H7 (cell line): Measurements from ENCODE around the gene ZMYND8. TPM values are rescaled to one million over a fixed set of nuclear protein-coding genes. Genes with fewer than 3 reads are reported as not detected.
"Not testable (repeated sequence)": the region's sequence is repeated elsewhere in the genome, so short reads cannot be mapped to it uniquely, and the experiment has no call there.

ENCODE experiments used
- DNase-seq: peaks from one replicate; pipeline ENCODE4 v3.0.0; 2012
- H3K27me3 ChIP-seq: 2 replicates; pipeline ENCODE4 v1.6.0; 2011; ENCODE audit warnings: mild to moderate bottlenecking, low read length; ENCODE audit not compliant: control insufficient read depth, insufficient read depth
- H3K36me3 ChIP-seq: replicated peaks from 2 replicates; pipeline ENCODE4 v1.5.1; 2011; ENCODE audit warnings: low read length; ENCODE audit not compliant: control insufficient read depth, insufficient read depth
- H3K4me3 ChIP-seq: 2 replicates; pipeline ENCODE4 v1.5.1; 2011; ENCODE audit warnings: low read depth, mild to moderate bottlenecking, control low read depth, low read length, moderate library complexity; ENCODE audit not compliant: insufficient read depth
- total RNA-seq: library from RNA; depleted of rRNA; stranded (reverse); fragments of >200 nt; shearing (Covaris generic); gene quantifications from 2 replicates; pipeline ENCODE4 v1.2.3, GENCODE V29; 2014

ZMYND8 gene
- total RNA-seq, 1 experiment from 2014 or later: 28.1 TPM

DNA sequence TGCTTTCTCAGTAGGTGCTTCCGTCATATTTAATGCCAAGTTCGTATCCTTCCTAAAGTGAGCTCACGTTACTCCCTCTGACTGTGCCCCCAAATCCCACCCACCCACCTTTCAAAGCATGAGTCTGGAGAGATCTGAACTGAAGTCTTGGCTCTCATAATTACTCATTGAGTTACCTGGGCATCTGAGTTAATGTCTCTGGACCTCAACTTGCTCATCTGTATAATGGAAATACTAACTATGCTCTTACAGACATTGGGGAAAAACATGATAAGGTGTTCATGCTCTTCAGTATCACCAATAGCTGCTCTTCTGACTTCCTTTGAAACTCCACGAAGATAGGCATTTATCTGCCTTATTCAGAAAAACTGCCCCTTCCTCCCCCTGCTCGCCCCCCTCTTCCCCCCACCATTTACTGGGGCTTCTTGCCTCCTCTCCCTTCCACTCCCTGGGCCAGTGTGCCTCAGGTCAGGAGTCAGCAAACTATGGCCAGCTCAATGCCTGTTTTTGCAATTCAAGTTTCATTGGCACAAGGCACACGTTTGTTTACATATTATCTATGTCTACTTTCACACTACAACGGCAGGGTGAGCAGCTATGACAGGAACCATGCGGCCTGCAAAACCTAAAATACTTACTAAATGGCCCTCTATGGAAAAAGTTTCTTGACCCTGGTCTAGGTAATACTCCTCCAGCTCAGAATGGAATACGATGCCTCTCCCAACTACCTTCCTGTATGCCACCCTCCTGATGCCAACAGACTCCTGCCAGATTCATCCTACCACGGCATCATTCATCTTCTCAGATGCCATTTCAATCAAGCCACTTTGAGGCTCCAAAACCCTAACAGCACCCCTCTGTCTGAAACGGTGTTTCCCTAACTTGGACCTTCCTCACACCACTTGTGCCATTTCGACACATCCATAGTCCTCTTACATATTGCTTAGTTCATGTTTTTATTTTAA lies 138.7 kb downstream of the ZMYND8 start:
- Histone ChIP-seq H3K36me3 (peaks cover 36% of the 10 kb centered on the region), H3K4me3 (no peak overlapping the region), H3K27me3 (no peaks in the 10 kb centered on the region)
- DNase-seq: no peak

GRCh38 chr20:47216819-47217410 lies 139.6 kb downstream of the ZMYND8 start:
- H3K27me3 ChIP-seq: no peaks in the 10 kb centered on the region
- peaks cover 39% of the 10 kb centered on the region for H3K36me3 ChIP-seq
- DNase-seq: no peak
- H3K4me3 ChIP-seq: no peak overlapping the region

GRCh38 chr20:47215653-47216397 lies 140.7 kb downstream of the ZMYND8 start:
- Histone ChIP-seq H3K27me3 (no peaks in the 10 kb centered on the region), H3K4me3 (no peak overlapping the region), H3K36me3 (peaks cover 45% of the 10 kb centered on the region)
- DNase-seq: no peak

DNA sequence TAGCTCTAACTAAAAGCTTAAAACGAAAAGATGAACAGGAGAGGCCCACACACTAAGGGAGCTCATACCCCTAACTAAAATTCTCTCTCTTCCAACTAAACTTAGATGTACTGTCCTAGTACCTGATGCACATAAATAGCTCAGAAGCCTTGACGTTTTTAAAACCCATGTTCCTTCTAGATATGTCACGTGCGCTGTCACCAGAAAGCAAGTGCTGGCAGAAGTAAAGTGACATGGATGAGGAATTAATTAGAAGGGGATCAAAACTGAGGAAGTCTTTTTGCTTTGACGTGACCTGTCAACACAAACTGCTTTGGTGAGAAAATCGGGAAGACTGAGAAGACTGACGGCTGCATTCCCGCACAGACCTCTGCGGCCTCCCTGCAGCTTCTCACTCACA lies 142.5 kb downstream of the ZMYND8 start:
- Histone ChIP-seq H3K27me3 (no peaks in the 10 kb centered on the region), H3K36me3 (peaks cover 51% of the 10 kb centered on the region), H3K4me3 (no peak overlapping the region)
- DNase-seq: no peak

- DNase-seq: no peak
- no peaks in the 10 kb centered on the region for H3K27me3 ChIP-seq
- H3K36me3 ChIP-seq: peaks cover 45% of the 10 kb centered on the region
These were observed 143.8 kb downstream of the ZMYND8 start for GRCh38 chr20:47212606-47213207.

GRCh38 chr20:47211036-47211435 lies 145.5 kb downstream of the ZMYND8 start:
- Histone ChIP-seq H3K4me3 (no peak overlapping the region), H3K27me3 (no peaks in the 10 kb centered on the region), H3K36me3 (peaks cover 37% of the 10 kb centered on the region)
- DNase-seq: no peak

More at GRCh38 chr20:47212606-47213207, 143.8 kb downstream of the ZMYND8 start:
- H3K4me3 ChIP-seq: no peak overlapping the region

DNA sequence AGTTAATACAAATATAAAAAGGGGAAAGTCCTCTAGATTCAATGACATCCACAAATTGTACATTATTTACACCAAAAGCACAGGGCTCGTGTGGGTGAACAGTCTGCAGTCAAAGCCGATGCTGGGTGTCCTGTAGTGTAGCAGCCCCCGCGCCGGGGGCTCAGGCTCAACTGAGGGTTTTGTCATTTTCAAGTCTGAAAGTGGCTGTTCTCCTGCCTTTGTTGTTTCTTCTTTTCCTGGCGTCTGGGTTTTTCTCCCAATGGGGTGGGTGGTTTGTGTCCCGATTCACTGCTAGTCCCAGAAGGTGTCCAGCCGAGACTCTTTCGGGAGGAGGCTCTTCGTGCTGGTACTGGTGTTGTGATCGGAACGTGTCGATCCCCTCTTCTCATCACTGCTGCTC lies 146.0 kb downstream of the ZMYND8 start:
- peaks cover 36% of the 10 kb centered on the region for H3K36me3 ChIP-seq
- no peaks in the 10 kb centered on the region for H3K27me3 ChIP-seq
- H3K4me3 ChIP-seq: no peak overlapping the region
- DNase-seq: no peak

DNA sequence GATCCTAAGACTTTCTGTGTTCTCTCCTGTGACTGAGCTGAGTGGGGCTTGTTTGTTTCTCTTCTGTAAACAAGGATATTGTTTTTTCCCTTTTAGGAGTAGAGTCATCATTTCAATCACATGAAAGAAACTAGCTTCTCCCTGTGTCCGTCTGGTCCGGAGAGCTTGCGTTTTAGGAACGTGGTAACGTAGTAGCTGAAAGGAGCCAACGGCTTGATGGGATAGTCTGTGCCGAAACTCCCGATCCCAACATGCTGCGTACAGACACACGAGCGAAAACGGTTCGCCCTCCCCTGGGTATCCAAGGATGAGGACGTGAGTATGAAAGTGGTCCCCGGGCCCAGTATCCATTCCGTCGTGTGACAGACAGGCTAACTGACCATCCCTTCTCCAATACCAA lies 146.5 kb downstream of the ZMYND8 start:
- DNase-seq: no peak
- no peak overlapping the region for H3K4me3 ChIP-seq
- H3K27me3 ChIP-seq: no peaks in the 10 kb centered on the region
- peaks cover 34% of the 10 kb centered on the region for H3K36me3 ChIP-seq

- H3K4me3 ChIP-seq: no peak overlapping the region
- no peak for DNase-seq
- no peaks in the 10 kb centered on the region for H3K27me3 ChIP-seq
- H3K36me3 ChIP-seq: peaks cover 31% of the 10 kb centered on the region
These were observed 147.8 kb downstream of the ZMYND8 start for GRCh38 chr20:47208534-47209174.

DNA sequence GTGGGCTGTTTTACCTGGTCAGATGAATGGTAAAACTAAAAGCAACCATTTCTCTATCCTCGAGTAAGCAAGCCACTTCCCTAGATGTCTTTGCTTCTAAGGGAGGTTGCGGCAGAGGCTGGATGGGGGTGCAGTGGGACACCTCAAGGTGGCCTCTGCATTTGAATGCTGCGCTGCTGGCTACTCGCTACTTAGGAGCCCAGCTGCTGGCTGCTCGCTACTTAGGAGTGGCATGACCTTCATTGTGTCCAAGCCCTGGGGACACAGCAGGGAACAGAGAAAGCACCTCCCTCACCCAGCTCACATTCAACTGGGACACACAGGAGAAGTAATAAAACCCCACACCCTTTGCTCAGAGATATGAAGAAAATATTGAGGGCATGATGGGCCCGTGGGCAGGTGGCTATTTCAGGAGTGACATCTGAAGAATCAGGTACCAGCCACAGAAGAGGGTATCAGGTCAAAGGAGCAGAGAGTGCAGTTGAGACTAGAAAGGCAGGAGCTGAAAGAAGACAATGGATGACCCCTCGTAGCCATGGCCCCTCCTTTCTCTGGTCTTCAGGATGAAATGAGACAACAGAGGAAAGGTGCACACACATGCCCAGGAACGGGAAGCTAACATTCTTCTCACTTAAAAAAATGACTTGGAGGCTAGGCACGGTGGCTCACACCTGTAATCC lies 149.4 kb downstream of the ZMYND8 start:
- no peak overlapping the region for H3K4me3 ChIP-seq
- DNase-seq: peak; percentile 56
- peaks cover 24% of the 10 kb centered on the region for H3K36me3 ChIP-seq

GRCh38 chr20:47206552-47206951 lies 149.9 kb downstream of the ZMYND8 start:
- H3K4me3 ChIP-seq, DNase-seq, H3K27me3 ChIP-seq: not testable (repeated sequence)
- peaks cover 19% of the 10 kb centered on the region for H3K36me3 ChIP-seq

More for the DNA sequence above, 149.4 kb downstream of the ZMYND8 start:
- H3K27me3 ChIP-seq: no peaks in the 10 kb centered on the region

DNA sequence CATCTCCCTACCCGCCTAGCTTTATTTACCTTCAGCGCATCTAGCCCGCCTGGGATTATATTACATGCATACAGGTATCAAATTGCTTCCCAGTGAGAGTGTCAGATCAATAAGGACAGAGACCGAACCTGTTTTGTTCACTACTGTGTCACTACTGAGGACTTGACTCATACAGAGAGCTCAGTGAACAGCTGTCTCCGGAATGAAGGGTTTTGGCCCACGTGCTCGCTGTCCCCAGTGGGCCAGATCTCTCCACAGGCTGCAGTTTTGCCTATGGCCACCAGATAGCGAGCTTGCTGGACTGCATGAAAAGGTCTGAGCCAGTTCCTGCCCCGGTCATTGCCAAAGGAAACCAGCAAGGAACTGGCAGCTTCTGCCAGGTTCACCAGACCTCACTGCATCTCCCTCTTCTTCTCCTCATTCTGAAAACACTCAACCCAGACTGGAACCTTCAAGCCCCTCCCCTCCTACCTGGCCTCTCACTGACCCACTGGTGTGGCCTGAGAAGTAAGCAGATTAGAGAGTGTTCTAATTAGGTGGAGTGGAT lies 150.8 kb downstream of the ZMYND8 start:
- peaks cover 11% of the 10 kb centered on the region for H3K36me3 ChIP-seq
- DNase-seq: peak; percentile 66
- H3K4me3 ChIP-seq: no peak overlapping the region
- no peaks in the 10 kb centered on the region for H3K27me3 ChIP-seq

DNA sequence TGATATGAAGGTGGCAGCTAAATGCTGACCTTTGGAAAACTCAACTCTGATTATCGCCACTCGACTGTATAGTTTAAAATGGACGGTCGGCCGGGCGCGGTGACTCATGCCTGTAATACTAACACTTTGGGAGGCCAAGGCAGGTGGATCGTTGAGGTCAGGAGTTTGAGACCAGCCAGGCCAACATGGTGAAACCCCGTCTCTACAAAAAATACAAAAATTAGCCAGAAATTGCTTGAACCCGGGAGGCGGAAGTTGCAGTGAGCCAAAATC lies 151.7 kb downstream of the ZMYND8 start:
- H3K4me3 ChIP-seq, DNase-seq, H3K27me3 ChIP-seq, H3K36me3 ChIP-seq: not testable (repeated sequence)
